ENCODE measurements around the gene MAP1S. TPM values are rescaled to one million over a fixed set of nuclear protein-coding genes. Genes with fewer than 3 reads are reported as not detected.

MAP1S gene
- total and polyA plus RNA-seq, 2 of the 8 experiments (the other 6 are each of a cell fraction or from before 2014, with no cell fraction given) = 66.7 to 115 TPM

- TF ChIP-seq SP1 (IDR thresholded peaks at IDR 0.05; ENCODE audit: low read depth, low read length) = peak; percentile 43; the same call in 1 of the 2 replicates
- TF ChIP-seq ATF3 (IDR thresholded peaks at IDR 0.05; ENCODE audit: insufficient read depth, low read depth, low read length) = no peak
- no peak for TF ChIP-seq HDAC6 (IDR thresholded peaks at IDR 0.05; ENCODE audit: low read depth, low read length)
- peak; percentile 35 for TF ChIP-seq ASH2L (IDR thresholded peaks at IDR 0.05; ENCODE audit: low read length)
- TF ChIP-seq SP4 (IDR thresholded peaks at IDR 0.05; ENCODE audit: low read length) = peak; percentile 65
- TF ChIP-seq SIN3A (conservative IDR thresholded peaks at IDR 0.05 in 1 of 2, IDR thresholded peaks at IDR 0.05 in 1 of 2; ENCODE audit: low read depth in 1 of 2, low read length in 2 of 2) = 0 out of 4 replicates have a peak, but pooled peaks of 1 of the 2 experiments have one; percentile 15
- TF ChIP-seq EGR1 (IDR thresholded peaks at IDR 0.05; ENCODE audit: borderline replicate concordance, low read depth, low read length) = peak; percentile 59; the same call in 1 of the 2 replicates
- peak; percentile 89 for TF ChIP-seq KDM1A (IDR thresholded peaks at IDR 0.05; ENCODE audit: borderline replicate concordance, low read length)
Observed at GRCh38 chr19:17778968-17779929, 60.0 kb downstream of the MAP1S start (continued).
